HG02970 (cell line): ENCODE measurements around the gene TLE2.
"Not testable (repeated sequence)": the region's sequence is repeated elsewhere in the genome, so short reads cannot be mapped to it uniquely, and the experiment has no call there.

Experiments
- ATAC-seq: cut with Tn5 transposase; IDR thresholded peaks from one replicate; pipeline ENCODE4 v1.9.1; 2021; ENCODE audit warnings: mild to moderate bottlenecking, moderate library complexity, moderate number of reproducible peaks; ENCODE audit not compliant: unreplicated experiment, low FRiP score

The TLE2 gene

DNA sequence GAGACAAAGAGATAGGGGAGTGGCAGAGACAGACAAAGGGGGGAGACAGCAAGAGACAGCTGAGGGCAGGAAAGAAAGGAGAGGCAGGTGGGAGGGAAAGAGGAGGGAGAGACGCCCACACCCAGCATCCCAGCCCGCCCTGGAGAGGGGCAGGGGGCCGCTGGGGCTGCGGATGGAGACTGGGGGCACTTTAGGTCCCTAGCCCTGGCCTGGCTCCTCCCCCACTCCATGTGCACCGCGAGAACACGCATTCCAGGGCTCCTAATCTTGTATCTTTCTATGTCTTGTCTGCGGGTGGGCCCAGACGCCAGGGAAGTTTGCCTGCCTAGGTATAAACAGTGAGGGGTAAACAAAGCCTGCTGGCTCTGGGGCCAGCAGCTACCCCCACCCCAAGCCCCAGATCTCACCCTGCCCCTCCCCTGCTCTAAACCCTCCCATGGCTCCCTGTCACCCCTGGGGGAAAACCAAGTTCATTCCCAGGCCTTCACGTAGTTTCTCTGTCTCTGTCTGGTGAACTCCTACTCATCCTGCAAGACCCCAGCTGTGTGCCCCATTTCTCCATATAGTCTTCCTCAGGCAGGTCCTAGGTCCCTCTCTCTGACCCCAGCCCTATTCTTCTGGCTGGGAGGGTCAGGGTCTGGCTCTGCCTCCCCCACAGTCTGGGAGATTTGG, 27.5 kb upstream of the TLE2 start:
- no peak for ATAC-seq

DNA sequence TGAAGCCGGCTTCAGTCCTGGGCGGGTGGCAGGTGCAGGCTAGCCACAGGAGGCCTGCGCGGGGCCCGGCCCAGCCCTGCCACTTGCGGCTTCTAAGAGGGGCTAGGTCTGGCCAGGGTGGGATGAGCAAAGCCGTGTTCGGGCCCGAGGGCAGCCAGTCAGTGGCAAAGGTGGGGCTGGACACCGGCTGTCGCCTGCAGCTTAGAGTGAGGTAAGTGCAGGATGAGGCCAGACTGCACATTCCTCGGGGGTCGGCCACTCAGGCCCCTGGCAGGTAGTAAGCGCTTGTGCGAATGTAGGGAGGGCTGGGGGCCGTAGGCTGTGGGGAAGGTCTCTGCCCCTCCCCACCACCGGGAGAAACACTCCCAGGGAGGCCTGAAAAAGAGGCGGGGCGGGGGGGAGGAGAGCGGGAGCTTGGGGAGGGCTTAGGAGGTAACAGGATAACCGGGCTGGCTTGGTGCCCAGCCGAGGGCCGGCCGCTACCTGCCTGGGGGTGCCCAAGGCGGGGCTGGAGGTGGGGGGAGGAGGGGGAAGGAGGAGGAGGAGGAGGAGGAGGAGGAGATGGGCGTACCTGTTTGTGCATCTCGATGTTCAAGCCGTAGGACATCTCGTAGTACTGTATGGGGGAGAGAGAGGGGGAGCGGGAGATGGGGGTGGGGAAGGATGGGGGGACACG, 26.8 kb upstream of the TLE2 start:
- ATAC-seq: no peak

DNA sequence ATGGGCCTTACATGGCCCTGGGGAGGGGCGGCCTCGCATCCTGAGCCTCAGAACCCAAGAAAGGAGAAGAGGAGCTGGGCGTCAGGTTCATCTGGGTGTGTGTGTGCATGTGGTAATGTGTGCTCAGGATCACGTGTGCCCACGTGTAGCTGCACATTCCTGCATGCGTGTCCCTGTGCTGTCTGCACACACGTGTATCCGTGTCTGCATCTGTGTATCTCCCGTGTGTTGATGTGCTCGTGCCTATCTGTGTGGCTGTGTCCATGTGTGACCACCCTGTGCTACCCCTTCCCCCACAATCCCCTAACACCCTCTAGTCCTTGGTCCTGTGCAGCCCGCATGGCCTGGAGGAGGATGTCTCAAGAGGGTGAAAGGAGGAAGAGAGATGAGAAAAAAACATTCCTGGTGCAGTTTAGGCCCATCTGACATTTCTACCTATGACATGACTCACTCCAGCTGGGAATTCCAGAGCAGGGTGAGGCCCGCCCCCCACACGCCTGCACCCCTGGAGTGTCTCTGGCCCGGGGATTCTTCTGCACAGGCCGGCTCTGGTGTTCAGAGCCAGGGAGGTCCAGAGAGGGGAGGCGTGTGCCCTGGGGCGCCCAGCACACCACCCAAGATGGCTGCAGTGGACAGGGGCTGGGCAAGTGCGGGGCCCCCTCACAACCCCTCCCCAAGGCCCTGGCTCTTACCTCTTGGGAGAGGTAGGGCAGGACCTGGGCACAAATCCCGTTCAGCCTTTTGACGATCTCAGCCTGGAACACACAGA, 26.1 kb upstream of the TLE2 start:
- ATAC-seq: no peak

- no peak for ATAC-seq
These were observed 25.3 kb upstream of the TLE2 start for GRCh38 chr19:3054265-3054971.

DNA sequence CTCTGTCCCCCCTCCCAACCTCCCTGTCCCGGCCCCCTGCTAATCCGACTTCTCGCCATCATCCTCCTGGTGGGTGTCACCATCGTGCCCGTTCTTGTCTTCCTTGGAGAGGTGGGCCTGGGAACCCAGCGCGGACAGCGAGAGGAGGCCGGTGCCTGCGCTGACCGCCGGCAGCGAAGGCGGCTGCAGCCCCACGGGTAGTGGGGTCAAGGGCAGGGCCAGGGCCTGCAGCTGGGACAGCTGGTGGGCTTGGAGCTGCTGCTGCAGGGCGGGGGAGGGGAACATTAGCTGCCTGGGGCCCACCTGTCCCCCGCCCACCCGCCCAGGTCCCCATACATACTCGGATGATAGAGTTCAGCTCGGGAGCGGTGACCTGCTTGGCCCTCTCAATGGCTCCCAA, 24.7 kb upstream of the TLE2 start:
- ATAC-seq: no peak

- ATAC-seq: no peak
These were observed 24.1 kb upstream of the TLE2 start for GRCh38 chr19:3053218-3053621.

DNA sequence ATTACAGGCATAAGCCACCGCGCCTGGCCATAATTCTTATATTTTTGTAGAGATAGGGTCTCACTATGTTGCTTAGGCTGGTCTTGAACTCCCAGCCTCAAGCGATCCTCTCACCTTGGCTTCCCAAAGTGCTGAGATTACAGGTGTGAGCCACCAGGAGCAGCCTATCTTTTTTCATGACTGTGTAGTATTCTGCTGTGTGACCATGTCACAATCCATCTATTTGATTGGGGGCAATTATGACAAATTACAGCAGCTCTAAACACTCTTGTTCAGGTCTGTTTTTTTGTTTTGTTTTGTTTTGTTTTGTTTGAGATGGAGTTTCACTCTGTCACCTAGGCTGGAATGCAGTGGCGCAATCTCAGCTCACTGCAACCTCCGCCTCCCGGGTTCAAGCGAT, 20.9 kb upstream of the TLE2 start:
- not testable (repeated sequence) for ATAC-seq

DNA sequence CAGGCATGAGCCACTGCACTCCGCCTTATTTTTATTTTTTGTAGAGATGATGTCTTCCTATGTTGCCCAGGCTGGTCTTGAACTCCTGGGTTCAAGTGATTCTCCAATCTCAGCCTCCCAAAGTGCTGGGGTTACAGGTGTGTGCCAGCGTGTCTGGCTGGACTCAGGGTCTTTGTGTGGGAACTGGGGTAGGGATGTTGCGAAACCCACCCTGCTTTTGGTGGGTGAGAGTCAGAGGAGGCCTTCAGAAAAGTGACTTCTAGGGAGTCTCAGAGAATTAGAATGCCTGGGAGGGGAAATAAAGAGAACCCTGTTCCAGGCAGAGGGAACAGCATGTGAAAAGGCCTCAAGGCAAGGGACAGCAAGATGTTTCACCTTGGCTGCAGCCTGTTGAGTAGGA, 20.0 kb upstream of the TLE2 start:
- ATAC-seq: no peak

GRCh38 chr19:3048190-3048533, 19.1 kb upstream of the TLE2 start:
- no peak for ATAC-seq

- no peak for ATAC-seq
These were observed 18.6 kb upstream of the TLE2 start for GRCh38 chr19:3047496-3048189.

GRCh38 chr19:3046698-3047495, 17.8 kb upstream of the TLE2 start:
- ATAC-seq: no peak

- ATAC-seq: no peak
These were observed 17.0 kb upstream of the TLE2 start for GRCh38 chr19:3045885-3046697.

GRCh38 chr19:3045191-3045590, 16.1 kb upstream of the TLE2 start:
- no peak for ATAC-seq

GRCh38 chr19:3042621-3043267, 13.7 kb upstream of the TLE2 start:
- ATAC-seq: no peak

- ATAC-seq: no peak
These were observed 12.9 kb upstream of the TLE2 start for GRCh38 chr19:3041761-3042620.

- ATAC-seq: no peak
These were observed 12.2 kb upstream of the TLE2 start for GRCh38 chr19:3041327-3041726.

GRCh38 chr19:3039641-3040077, 10.6 kb upstream of the TLE2 start:
- ATAC-seq: no peak
